ENCODE data around the gene SCAPER. TPM values are rescaled to one million over a fixed set of nuclear protein-coding genes. Genes with fewer than 3 reads are reported as not detected.

The SCAPER gene
- total and polyA plus RNA-seq, 10 of the 15 experiments (the other 5 are each of a cell fraction or from before 2014, with no cell fraction given) = 1.0 to 7.7 (median 3.9) TPM

GRCh38 chr15:76501011-76501410 is 404.1 kb downstream of the SCAPER start:
- ChIA-PET SMC1A (ENCODE audit: uncharacterized antibody, unreplicated experiment) (interaction anchor here (0.6 kb wide), 1 partner anchor 265 kb away, joined by 3 read pairs; no protein-coding TSS in a partner anchor), CTCF (interaction anchor here (0.7 kb wide), 1 partner anchor 163 kb away, joined by 3 read pairs; no protein-coding TSS in a partner anchor), RAD21 (ENCODE audit: unreplicated experiment) (interaction anchor here (0.7 kb wide), 1 partner anchor 389 kb away, joined by 3 read pairs; no protein-coding TSS in a partner anchor), POLR2A (interaction anchor here (0.6 kb wide), 2 partner anchors 181 to 212 kb away, joined by 3 to 6 read pairs; no protein-coding TSS in a partner anchor)
- H3K4me1 ChIP-seq (ENCODE audit: control insufficient read depth, insufficient read depth, low read length) = no peaks in the 10 kb centered on the region
- no peaks in the 10 kb centered on the region for H3K27me3 ChIP-seq (replicated peaks in 1 of 2; ENCODE audit: control insufficient read depth in 2 of 2, insufficient read depth in 2 of 2, low read length in 1 of 2)
- FAIRE-seq (no peak), DNase-seq (ENCODE audit: low read depth, low spot score) (no peak), ATAC-seq (no peak)
- H3K9ac ChIP-seq (ENCODE audit: control insufficient read depth, insufficient read depth, low read length) = no peak overlapping the region
- intact Hi-C loops (cut with micrococcal nuclease; ENCODE audit: unreplicated experiment) (no loop called here), in situ Hi-C loops (cut with MboI) (no loop called here)
- 78% methylated on average over 2 of the region's 2 CpGs for WGBS (ENCODE audit: insufficient coverage, insufficient replicate concordance, low lambda C conversion rate, missing lambda C conversion rate)
- no peaks in the 10 kb centered on the region for H3K79me2 ChIP-seq (ENCODE audit: control insufficient read depth, insufficient read depth, low read length)
- H2AFZ ChIP-seq (ENCODE audit: control insufficient read depth, low read depth, low read length) = no peak overlapping the region
- H3K27ac ChIP-seq (ENCODE audit: control insufficient read depth, insufficient read depth) = no peak overlapping the region
- no peaks in the 10 kb centered on the region for H4K20me1 ChIP-seq (ENCODE audit: control insufficient read depth, insufficient read depth)
- no peak overlapping the region for H3K4me2 ChIP-seq (ENCODE audit: control insufficient read depth, insufficient read depth)
- no peak for TF ChIP-seq SIN3A (IDR thresholded peaks at IDR 0.05; ENCODE audit: low read depth, low read length)
- no peak for TF ChIP-seq RBBP5 (conservative IDR thresholded peaks at IDR 0.05)
- TF ChIP-seq ZNF384 (IDR thresholded peaks at IDR 0.05; ENCODE audit: borderline replicate concordance, low read depth, low read length) = no peak
- no peaks in the 10 kb centered on the region for H3K9me3 ChIP-seq (replicated peaks; ENCODE audit: control insufficient read depth, insufficient read depth, low read length)
- H3K36me3 ChIP-seq (ENCODE audit: control insufficient read depth in 2 of 2, insufficient read depth in 2 of 2, low read length in 1 of 2) = no peaks in the 10 kb centered on the region
- no peak overlapping the region for H3K4me3 ChIP-seq
- BruUV-seq (replicated peaks) = no TSS peak

GRCh38 chr15:76495487-76495886 is 409.7 kb downstream of the SCAPER start:
- in situ Hi-C loops (cut with MboI) = no loop called here
- FAIRE-seq = no peak
- TF ChIP-seq POLR2AphosphoS2 (IDR thresholded peaks at IDR 0.05; ENCODE audit: low read depth, low read length) (no peak), ETV6 (conservative IDR thresholded peaks at IDR 0.05 in 1 of 2, IDR thresholded peaks at IDR 0.05 in 1 of 2; ENCODE audit: borderline replicate concordance in 1 of 2, low read depth in 1 of 2) (no peak), TAF1 (IDR thresholded peaks at IDR 0.05; ENCODE audit: borderline replicate concordance, low read depth, low read length) (no peak), TBL1XR1 (IDR thresholded peaks at IDR 0.05; ENCODE audit: low read depth, low read length) (no peak), MYC (IDR thresholded peaks at IDR 0.05; ENCODE audit: insufficient read depth, insufficient read length, insufficient replicate concordance, low read length, severe bottlenecking) (no peak), MEF2A (IDR thresholded peaks at IDR 0.05; ENCODE audit: insufficient read depth, low read depth, low read length) (no peak), POU2F2 (IDR thresholded peaks at IDR 0.05; ENCODE audit: borderline replicate concordance, low read depth, low read length) (no peak), KLF5 (IDR thresholded peaks at IDR 0.05; ENCODE audit: partially characterized antibody) (no peak), STAT3 (IDR thresholded peaks at IDR 0.05; ENCODE audit: low read depth, low read length) (no peak), SIN3A (IDR thresholded peaks at IDR 0.05; ENCODE audit: low read depth, low read length) (no peak), WRNIP1 (IDR thresholded peaks at IDR 0.05; ENCODE audit: borderline replicate concordance, low read depth, low read length) (no peak), ZSCAN29 (IDR thresholded peaks at IDR 0.05) (no peak)
- TF ChIP-seq, protein P1, sequence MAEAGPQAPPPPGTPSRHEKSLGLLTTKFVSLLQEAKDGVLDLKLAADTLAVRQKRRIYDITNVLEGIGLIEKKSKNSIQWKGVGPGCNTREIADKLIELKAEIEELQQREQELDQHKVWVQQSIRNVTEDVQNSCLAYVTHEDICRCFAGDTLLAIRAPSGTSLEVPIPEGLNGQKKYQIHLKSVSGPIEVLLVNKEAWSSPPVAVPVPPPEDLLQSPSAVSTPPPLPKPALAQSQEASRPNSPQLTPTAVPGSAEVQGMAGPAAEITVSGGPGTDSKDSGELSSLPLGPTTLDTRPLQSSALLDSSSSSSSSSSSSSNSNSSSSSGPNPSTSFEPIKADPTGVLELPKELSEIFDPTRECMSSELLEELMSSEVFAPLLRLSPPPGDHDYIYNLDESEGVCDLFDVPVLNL (IDR thresholded peaks at IDR 0.05; ENCODE audit: low read depth, low read length) = no peak

More at GRCh38 chr15:76495487-76495886, 409.7 kb downstream of the SCAPER start:
- Histone ChIP-seq H2AFZ (ENCODE audit: control insufficient read depth, low read depth, low read length) (no peak overlapping the region), H3K27ac (ENCODE audit: control insufficient read depth, insufficient read depth) (no peak overlapping the region), H3K4me1 (ENCODE audit: control insufficient read depth, insufficient read depth, low read length) (no peaks in the 10 kb centered on the region), H3K79me2 (ENCODE audit: control insufficient read depth, insufficient read depth, low read length) (no peaks in the 10 kb centered on the region), H3K27me3 (replicated peaks in 1 of 2; ENCODE audit: control insufficient read depth in 2 of 2, insufficient read depth in 2 of 2, low read length in 1 of 2) (no peaks in the 10 kb centered on the region), H4K20me1 (ENCODE audit: control insufficient read depth, insufficient read depth) (no peaks in the 10 kb centered on the region), H3K36me3 (ENCODE audit: control insufficient read depth in 2 of 2, insufficient read depth in 2 of 2, low read length in 1 of 2) (no peaks in the 10 kb centered on the region), H3K4me2 (ENCODE audit: control insufficient read depth, insufficient read depth) (no peak overlapping the region), H3K4me3 (no peak overlapping the region), H3K9me3 (replicated peaks; ENCODE audit: control insufficient read depth, insufficient read depth, low read length) (no peaks in the 10 kb centered on the region), H3K9ac (ENCODE audit: control insufficient read depth, insufficient read depth, low read length) (no peak overlapping the region)
- no TSS peak for BruUV-seq (replicated peaks)
- ChIA-PET CTCF (interaction anchor here (0.6 to 0.7 kb wide), 2 partner anchors 38 to 304 kb away, joined by 3 read pairs; no protein-coding TSS in a partner anchor), POLR2A (no interaction called here), SMC1A (ENCODE audit: uncharacterized antibody, unreplicated experiment) (no interaction called here), RAD21 (ENCODE audit: unreplicated experiment) (interaction anchor here (0.7 kb wide), 1 partner anchor 272 kb away, joined by 3 read pairs; no protein-coding TSS in a partner anchor)
- no peak for DNase-seq (ENCODE audit: low read depth, low spot score)
- intact Hi-C loops (cut with micrococcal nuclease; ENCODE audit: unreplicated experiment) = no loop called here
- ATAC-seq = no peak
- WGBS (ENCODE audit: insufficient coverage, insufficient replicate concordance, low lambda C conversion rate, missing lambda C conversion rate) = 71% methylated on average over 2 of the region's 4 CpGs

All from GM12878 (cell line).